Small intestine (tissue), 7 donors: ENCODE measurements around the gene LYPD6B. TPM values are rescaled to one million over a fixed set of nuclear protein-coding genes. Genes with fewer than 3 reads are reported as not detected.

Source experiments
- DNase-seq, 2 donors: peaks; one replicate each; pipeline versions ENCODE4 v3.0.0 to v3.0.0-alpha.2; 2013
- FAIRE-seq: peaks from 2 replicates; lab custom pipeline; 2012; peaks lifted over from hg19 to GRCh38; lab: Jason Lieb, UNC
- H3K27ac ChIP-seq, 3 donors: one replicate each; pipeline ENCODE4 v1.5.1; 2013; ENCODE audit warnings: low read length in 2 of 3, mild to moderate bottlenecking in 2 of 3, control low read depth in 1 of 3, inconsistent platforms in 1 of 3, low read depth in 1 of 3, moderate library complexity in 1 of 3
- H3K27me3 ChIP-seq, 3 donors: one replicate each; pipeline ENCODE4 v1.6.1; 2013; ENCODE audit warnings: low read length in 3 of 3, inconsistent platforms in 1 of 3; ENCODE audit not compliant: control insufficient read depth in 3 of 3, insufficient read depth in 3 of 3
- H3K36me3 ChIP-seq, 3 donors: one replicate each; pipeline ENCODE4 v1.6.1; 2013; ENCODE audit warnings: low read length in 3 of 3, inconsistent platforms in 1 of 3, low read depth in 1 of 3, mild to moderate bottlenecking in 1 of 3, moderate library complexity in 1 of 3; ENCODE audit not compliant: control insufficient read depth in 3 of 3, insufficient read depth in 2 of 3
- H3K4me1 ChIP-seq, 3 donors: one replicate each; pipeline ENCODE4 v1.6.1; 2013; ENCODE audit warnings: low read length in 2 of 3, inconsistent platforms in 1 of 3, low read depth in 1 of 3, mild to moderate bottlenecking in 1 of 3, moderate library complexity in 1 of 3; ENCODE audit not compliant: control insufficient read depth in 3 of 3, insufficient read depth in 2 of 3
- H3K4me3 ChIP-seq, 3 donors: one replicate each; pipeline ENCODE4 v1.5.1; 2013; ENCODE audit warnings: low read length in 3 of 3, control low read depth in 1 of 3, inconsistent platforms in 1 of 3, low read depth in 1 of 3, mild to moderate bottlenecking in 1 of 3, moderate library complexity in 1 of 3
- H3K9me3 ChIP-seq, 2 donors: one replicate each; pipeline ENCODE4 v1.6.1; 2013; ENCODE audit warnings: low read depth in 1 of 2, low read length in 1 of 2; ENCODE audit not compliant: control insufficient read depth in 2 of 2, insufficient read depth in 1 of 2
- WGBS, 3 donors: extraction: QIAGEN DNeasy Blood & Tissue Kit; methylation state at CpG; one replicate each; pipeline ENCODE4 v1.1.7; 2013; 5-methylcytosine and 5-hydroxymethylcytosine counted together
- polyA plus RNA-seq, 4 donors: library from polyadenylated mRNA; stranded (reverse) in 3 of 4; unstranded in 1 of 4; fragments of 200-250 nt in 3 of 4; fragments of 120-200 nt in 1 of 4; gene quantifications; one replicate each; pipeline versions ENCODE4 v1.2.1 to v1.2.3, GENCODE V29; 2013
- donor health status: healthy with polysubstance abuse.
- donor health status: control.
- donor health status: control.
- donor health status: Bipolar disorder and iron deficiency.
- donor health status: healthy.

The LYPD6B gene
- polyA plus RNA-seq, 4 donors, result 1.3 to 28.0 (median 7.8) TPM

DNA sequence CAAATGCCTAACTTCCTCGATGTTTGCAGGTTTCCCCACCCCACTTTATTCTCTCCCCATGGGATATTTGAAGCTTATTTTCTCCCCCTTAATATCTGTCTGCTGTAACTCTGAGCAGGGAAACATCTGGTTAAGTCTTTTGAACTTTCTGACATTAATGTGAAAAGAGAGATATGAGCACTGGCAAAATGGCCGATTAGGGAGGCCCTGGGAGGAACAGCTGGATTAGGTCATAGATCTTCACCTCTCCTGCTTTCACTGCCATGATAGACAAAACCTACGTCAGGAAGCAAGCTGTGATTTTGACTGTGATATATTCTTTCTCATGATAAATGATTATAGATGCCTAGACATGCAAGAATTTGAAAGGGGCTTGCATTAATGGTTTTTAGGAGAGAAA is 43.6 kb downstream of the LYPD6B start:
- Histone ChIP-seq H3K4me1 (no peaks in the 10 kb centered on the region), H3K27me3 (no peaks in the 10 kb centered on the region), H3K27ac (no peak overlapping the region), H3K9me3 (no peaks in the 10 kb centered on the region), H3K4me3 (no peak overlapping the region), H3K36me3 (no peaks in the 10 kb centered on the region)
- DNase-seq (no peak), FAIRE-seq (no peak)
- 43 to 64% (median 62%) methylated on average over 3 of the region's 3 CpGs for WGBS, 3 donors

DNA sequence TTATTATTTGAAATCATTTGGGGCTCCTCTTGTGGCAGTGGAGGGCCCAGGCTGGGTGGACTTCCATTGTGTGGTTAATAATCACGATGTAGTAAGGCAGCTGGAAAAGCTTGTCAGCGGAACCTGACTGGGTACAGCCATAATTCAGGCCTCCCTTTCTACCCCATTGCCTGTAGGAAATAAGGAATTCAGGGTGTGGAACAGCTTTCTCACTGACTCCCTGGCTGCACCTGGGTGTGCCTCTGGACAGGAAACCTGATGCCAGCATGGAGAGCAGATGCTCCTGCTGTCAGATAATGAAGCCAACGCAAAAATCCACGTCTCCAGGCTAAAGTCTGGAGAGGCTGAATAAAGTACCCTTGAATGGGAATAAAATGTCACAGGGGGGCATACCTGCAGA is 44.2 kb downstream of the LYPD6B start:
- H3K4me3 ChIP-seq, result no peak overlapping the region
- no peaks in the 10 kb centered on the region for H3K4me1 ChIP-seq
- no peak for FAIRE-seq
- no peak for DNase-seq
- no peak overlapping the region for H3K27ac ChIP-seq
- H3K9me3 ChIP-seq, result no peaks in the 10 kb centered on the region
- WGBS, 3 donors, result 79 to 85% (median 81%) methylated on average over 4 of the region's 4 CpGs
- no peaks in the 10 kb centered on the region for H3K36me3 ChIP-seq
- no peaks in the 10 kb centered on the region for H3K27me3 ChIP-seq

DNA sequence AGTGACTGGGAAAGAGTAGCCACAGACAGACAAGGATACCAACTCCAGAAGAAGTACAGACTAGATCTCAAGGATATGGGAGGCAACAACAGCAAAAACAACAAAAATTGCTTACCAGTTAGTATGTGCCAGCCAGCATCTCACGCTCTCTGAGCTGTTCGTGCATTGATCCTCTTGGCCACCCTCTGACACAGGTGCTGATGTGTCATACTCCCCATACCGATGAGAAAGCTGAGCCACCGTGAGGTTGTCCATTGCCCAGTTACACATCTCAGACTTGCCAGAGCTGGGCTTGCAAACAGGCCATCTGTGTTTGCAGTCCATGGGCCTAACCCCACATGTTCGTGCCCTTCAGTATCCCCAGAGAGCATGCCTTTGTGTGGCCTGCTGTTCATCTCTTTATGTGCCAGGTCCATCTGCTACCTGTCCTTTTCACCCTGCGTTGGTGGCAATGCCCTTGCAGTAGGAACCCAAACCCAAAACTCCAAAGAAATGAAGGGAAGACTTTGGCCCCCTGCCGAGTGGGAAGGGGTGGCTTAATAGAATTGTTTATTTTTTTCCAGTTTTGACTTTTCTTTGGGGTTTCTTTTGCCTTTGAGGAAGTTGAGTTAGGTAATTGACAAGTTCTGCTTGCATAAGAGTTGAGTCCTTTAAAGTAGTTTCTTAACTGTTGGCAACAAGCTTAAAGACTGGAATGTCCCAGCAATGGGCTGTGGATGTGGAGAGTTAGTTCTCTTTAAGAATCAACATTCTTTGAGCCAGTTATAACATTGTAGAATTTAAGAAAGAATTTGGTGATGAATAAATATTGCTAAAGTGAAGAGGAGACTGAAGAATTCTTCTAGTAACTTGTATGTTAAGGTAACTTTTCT is 46.7 kb downstream of the LYPD6B start:
- no peak overlapping the region for H3K27ac ChIP-seq
- FAIRE-seq (no peak), DNase-seq (no peak)
- WGBS, 3 donors, result 87 to 94% (median 89%) methylated on average over 7 of the region's 7 CpGs
- H3K4me3 ChIP-seq, result no peak overlapping the region
- no peaks in the 10 kb centered on the region for H3K4me1 ChIP-seq
- no peaks in the 10 kb centered on the region for H3K36me3 ChIP-seq
- H3K9me3 ChIP-seq, result no peaks in the 10 kb centered on the region
- H3K27me3 ChIP-seq, result no peaks in the 10 kb centered on the region

- 55 to 76% (median 57%) methylated on average over 4 of the region's 4 CpGs for WGBS, 3 donors
- no peaks in the 10 kb centered on the region for H3K36me3 ChIP-seq
- H3K9me3 ChIP-seq, result no peaks in the 10 kb centered on the region
- H3K27ac ChIP-seq, result no peak overlapping the region
- FAIRE-seq (no peak), DNase-seq (peak in 1 of 2 donors; percentile 10)
- H3K4me3 ChIP-seq, result no peak overlapping the region
- no peaks in the 10 kb centered on the region for H3K4me1 ChIP-seq
- no peaks in the 10 kb centered on the region for H3K27me3 ChIP-seq
Measured at GRCh38 chr2:149087751-149088150, 49.3 kb downstream of the LYPD6B start.

DNA sequence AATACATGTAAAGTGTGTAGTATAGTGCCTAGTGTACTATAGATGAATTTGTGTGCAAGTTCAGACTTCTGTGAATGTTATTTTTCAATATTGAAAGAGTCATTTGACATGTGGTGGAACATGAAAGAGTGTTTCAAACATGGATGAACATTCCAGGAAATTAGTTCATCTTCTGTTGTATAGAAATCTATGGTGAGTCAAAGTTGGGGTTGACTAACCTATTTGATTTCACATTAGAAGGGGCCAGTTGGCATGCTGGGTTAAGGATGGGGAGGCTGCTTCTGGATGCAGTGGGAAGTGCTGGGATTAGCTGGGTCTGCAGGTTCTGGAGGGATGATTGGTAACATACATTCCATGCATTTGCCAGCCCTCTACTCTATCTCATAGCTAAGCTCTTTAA is 50.6 kb downstream of the LYPD6B start:
- no peaks in the 10 kb centered on the region for H3K9me3 ChIP-seq
- no peaks in the 10 kb centered on the region for H3K4me1 ChIP-seq
- H3K27me3 ChIP-seq, result no peaks in the 10 kb centered on the region
- DNase-seq (no peak), FAIRE-seq (no peak)
- no peak overlapping the region for H3K4me3 ChIP-seq
- no peak overlapping the region for H3K27ac ChIP-seq
- H3K36me3 ChIP-seq, result no peaks in the 10 kb centered on the region

- Histone ChIP-seq H3K4me1 (no peaks in the 10 kb centered on the region), H3K36me3 (no peaks in the 10 kb centered on the region), H3K4me3 (no peak overlapping the region), H3K9me3 (no peaks in the 10 kb centered on the region), H3K27me3 (no peaks in the 10 kb centered on the region), H3K27ac (no peak overlapping the region)
- DNase-seq (no peak), FAIRE-seq (no peak)
- 78 to 91% (median 87%) methylated on average over 2 of the region's 2 CpGs for WGBS, 3 donors
Measured at GRCh38 chr2:149090706-149091105, 52.2 kb downstream of the LYPD6B start.

GRCh38 chr2:149093579-149093978 is 55.1 kb downstream of the LYPD6B start:
- 92 to 98% (median 97%) methylated on average over 2 of the region's 2 CpGs for WGBS, 3 donors
- DNase-seq, result no peak
- Histone ChIP-seq H3K4me1 (no peaks in the 10 kb centered on the region), H3K27ac (no peak overlapping the region), H3K27me3 (no peaks in the 10 kb centered on the region), H3K36me3 (no peaks in the 10 kb centered on the region), H3K4me3 (no peak overlapping the region), H3K9me3 (no peaks in the 10 kb centered on the region)
- FAIRE-seq, result peak; percentile 10

DNA sequence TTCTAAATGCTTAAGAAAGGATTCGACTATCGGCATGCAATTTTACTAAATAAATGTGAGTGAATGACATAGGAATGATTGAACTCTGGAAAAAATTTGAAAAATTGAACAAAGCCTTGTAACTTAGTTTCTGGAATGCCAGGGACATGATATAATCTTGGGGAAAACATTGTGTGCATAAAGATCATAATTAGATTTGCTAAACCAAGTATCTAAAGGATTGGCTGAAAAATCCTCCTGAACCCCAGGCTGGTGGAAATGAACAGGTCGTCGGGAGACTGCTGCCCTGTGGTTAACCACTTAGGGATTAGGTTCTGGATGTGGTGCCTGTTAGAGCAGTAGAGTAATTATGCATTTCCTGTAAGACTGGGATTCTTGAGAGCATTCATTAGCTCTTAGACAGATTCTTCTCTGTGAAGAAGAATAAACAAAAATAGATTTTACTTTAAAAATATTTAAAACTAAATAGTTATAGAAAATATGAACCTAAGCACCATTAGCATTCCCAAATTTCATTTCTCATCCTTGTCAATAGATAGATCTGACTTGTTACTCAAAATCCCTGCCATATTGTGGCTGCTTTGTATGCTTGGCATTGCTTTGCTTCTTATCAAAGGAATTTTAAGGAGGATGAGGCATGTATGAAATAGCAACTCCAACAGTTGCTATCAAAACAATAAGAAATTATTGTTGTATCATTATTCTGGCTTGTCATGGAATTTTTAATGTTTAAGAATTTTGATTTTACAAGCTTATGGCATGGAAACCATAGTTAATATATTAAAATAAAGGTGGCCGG is 55.9 kb downstream of the LYPD6B start:
- H3K27me3 ChIP-seq, result no peaks in the 10 kb centered on the region
- H3K4me3 ChIP-seq, result no peak overlapping the region
- H3K9me3 ChIP-seq, result no peaks in the 10 kb centered on the region
- DNase-seq, result no peak
- no peak for FAIRE-seq
- no peaks in the 10 kb centered on the region for H3K4me1 ChIP-seq
- H3K36me3 ChIP-seq, result no peaks in the 10 kb centered on the region
- WGBS, 3 donors, result 75 to 82% (median 77%) methylated on average over 5 of the region's 5 CpGs
- H3K27ac ChIP-seq, result no peak overlapping the region
